HG03520 (cell line): ENCODE results near the gene OR5B12.
A peak's percentile ranks its signal among the peaks of the same experiment; 100 is the strongest.
"Not testable (repeated sequence)": the region's sequence is repeated elsewhere in the genome, so short reads cannot be mapped to it uniquely, and the experiment has no call there.

Experiments used
- ATAC-seq: cut with Tn5 transposase; IDR thresholded peaks from one replicate; pipeline ENCODE4 v1.9.1; 2021; ENCODE audit warnings: mild to moderate bottlenecking, moderate library complexity; ENCODE audit not compliant: unreplicated experiment

OR5B12 gene

DNA sequence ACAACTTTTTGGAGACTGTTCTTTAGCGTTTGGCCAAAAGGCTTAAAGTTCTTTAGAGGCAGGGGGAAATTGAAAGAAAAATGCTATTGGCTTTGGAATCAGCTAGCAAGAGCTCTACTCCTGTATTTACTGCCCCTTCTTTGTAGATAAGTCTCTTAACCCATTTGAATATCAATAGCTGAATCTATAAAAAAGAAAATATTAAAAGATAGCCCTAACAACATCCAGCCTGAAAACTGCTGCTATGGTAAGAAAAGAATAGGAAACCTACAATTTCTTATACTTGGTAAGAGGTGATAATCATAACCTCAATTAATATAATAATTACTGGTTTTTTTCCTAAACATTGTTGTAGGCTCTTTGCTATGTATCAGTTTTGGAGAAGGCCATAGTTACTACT lies at the start of gene OR5B12:
Gene OR5B12 (minus strand): TSS at position 101 of the 400 bp plus-strand sequence. CDS start 2,085 bp downstream, outside the sequence.
- no peak for ATAC-seq

DNA sequence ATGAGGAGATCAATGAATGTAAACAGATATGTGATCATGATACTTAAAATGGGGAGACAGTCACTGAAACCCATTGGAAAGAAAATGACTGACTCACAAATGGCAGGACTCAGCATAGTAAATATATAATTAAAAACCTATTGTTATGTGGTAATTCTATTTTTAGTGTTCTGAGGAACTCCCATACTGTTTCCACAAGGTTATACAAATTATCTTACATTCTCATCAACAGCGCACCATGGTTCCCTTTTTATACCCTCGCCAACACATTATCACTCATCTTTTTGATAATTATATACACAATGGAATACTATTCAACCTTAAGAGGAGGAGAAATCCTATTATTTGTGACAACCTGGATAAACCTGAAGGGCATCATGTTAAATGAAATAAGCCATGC lies 48.8 kb upstream of the OR5B12 start:
- no peak for ATAC-seq

DNA sequence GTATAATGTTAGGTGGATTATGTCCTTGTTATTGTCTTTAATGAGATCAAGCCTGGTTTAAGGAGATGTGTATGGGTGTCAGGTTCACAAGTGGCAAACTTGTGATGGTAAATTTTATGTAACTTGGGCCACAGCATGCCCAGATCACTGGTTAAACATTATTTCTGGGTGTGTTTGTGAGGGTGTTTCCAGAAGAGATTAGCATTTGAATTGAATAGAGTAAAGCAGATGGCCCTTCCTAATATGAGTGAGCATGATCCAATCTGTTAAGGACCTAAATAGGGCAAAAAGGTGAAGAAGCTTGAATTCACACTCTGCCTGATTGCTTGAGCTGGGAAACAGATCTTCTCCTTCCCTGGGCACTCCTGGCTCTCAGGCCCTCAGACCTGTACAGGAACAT lies 45.1 kb upstream of the OR5B12 start:
- ATAC-seq = no peak

DNA sequence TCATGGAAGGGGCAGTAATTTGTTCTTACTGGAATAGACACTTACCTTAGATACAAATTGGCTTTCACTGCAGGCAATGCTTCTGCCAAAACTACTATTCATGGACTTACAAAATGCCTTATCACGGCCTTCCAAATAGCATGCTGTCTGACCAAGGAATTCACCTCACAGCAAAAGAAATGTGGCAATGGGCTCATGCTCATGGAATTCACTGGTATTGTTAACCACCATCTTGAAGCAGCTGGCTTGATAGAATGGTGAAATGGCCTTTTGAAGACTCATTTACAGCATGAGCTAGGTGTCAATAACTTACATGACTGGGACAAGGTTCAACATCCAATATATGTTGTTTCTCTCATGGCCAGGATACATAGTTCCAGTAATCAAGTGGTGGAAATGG lies 43.9 kb upstream of the OR5B12 start:
- no peak for ATAC-seq

DNA sequence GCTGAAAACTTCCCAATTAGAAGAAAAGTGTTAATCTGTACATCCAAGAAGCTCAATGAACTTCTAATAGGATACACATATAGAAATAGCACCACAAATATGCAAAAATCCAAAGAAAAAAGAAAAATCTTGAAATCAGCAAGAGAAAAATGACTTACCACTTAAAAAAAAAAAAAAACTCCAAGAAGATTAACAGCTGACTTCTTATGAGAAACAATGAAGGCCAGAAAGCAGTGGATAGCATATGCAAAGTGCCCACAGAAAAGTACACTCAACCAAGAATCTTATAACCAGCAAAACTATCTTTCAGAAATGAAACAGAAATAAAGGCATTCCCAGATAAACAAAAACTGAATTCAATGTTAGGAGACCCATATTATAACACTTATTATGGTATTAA lies 29.9 kb upstream of the OR5B12 start:
- no peak for ATAC-seq

DNA sequence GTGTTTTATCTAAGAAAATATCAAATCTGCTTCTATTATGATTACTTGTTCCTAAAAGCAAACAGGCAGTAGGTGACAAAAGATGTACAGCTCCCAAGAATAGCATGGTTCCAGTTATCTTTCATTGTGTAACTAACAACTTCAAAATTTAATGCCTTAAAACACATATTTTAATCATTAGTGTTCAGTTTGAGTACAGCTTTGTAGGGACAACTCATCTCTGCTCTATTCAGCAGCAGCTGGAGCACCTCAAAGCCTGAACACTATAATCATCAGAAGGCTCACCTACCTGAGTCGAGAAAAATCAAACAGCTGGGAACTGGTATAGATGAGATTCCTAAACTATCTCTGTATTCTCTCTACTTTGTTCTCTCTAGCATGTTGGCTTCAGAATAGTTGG lies 24.3 kb upstream of the OR5B12 start:
- ATAC-seq = no peak

DNA sequence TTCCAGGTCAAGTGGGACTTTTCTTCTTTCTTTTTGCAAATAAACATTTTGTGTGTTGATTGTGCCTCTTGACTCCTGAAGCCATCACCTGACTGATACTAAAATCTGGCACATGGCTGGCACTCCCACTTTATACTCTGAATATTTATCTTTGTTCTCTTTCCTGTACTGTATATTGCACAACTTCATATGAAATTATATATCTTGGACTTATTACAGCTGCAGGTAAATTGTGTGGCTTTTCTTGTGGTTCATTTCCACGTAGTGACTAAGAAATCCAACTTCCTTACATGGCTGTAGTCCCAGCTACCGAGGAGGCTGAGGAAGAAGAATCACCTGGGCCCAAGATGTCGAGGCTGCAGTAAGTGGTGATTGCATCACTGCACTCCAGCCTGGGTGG lies 23.7 kb upstream of the OR5B12 start:
- no peak for ATAC-seq

DNA sequence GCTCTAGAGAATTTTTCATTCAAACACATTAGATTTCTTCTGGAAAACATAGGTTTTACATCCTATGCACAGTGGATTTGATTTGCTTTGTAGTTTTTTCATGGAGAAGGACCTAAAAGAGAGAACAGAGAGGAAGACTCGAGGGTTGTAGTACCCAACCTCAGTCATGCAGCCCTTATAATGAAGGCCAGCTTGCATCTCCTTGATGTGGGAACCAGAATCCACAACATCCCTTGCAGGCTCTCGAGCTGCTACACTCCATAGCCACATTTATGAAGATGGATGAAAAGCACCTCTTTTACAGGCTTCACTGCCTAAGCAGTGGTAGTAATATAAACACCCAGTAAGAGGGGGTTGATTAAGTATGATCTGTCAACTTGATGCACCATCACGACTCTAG lies 9.5 kb upstream of the OR5B12 start:
- no peak for ATAC-seq

DNA sequence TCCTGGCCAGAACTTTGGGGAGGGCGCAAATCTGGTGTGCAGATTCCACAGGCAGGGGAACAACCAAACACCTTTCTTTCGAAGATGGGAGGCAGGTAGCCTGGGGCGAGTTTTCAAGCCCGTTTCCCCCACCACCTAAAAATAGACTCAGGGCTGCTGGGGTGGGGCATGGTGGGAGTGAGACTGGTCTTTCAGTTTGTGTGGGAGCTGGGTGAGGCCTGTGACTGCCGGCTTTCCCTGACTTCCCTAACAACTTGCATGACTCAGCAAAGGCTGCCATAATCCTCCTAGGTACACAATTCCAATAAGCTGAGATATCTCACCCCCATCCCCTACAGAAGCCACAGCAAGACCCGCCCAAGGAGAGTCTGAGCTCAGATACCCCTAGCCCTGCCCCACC lies 4.3 kb upstream of the OR5B12 start:
- no peak for ATAC-seq

DNA sequence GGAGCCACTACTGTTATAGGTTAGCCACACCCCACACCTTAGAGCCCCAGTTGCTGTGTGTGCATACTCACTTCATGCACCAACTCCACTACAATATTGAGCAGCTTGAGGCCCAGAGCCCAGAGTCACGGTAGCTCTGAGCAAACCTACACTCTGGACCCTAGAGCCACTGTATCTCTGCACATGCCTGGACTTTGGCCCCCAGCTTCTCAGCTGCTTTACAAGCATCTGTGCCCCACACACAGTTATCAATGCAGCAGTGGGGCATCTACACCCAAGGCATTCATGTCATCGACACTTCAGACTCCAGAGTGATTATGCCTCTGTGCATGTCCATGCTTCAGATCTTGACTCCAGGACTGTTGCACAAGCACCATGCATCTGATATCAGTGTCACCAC lies 2.3 kb upstream of the OR5B12 start:
- ATAC-seq = no peak

DNA sequence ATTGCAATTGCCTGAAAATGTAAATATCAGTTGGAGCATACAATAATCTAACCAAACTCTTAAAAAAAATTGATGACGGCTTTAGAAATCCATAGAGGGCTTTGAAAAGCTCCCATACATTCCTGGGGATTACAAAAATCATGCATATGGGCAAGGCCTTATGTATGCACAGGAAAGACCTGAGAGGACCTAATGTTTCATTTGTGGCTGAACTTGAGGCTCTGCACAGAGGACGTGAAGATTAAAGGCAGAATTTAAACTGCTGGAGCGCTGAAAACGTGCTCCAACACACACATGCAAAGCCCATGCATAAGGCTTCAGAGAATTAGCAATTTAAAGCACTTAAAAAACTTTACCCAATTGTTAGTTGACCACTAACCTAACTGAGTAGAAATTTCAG lies 3.5 kb downstream of the OR5B12 start:
- ATAC-seq = no peak

DNA sequence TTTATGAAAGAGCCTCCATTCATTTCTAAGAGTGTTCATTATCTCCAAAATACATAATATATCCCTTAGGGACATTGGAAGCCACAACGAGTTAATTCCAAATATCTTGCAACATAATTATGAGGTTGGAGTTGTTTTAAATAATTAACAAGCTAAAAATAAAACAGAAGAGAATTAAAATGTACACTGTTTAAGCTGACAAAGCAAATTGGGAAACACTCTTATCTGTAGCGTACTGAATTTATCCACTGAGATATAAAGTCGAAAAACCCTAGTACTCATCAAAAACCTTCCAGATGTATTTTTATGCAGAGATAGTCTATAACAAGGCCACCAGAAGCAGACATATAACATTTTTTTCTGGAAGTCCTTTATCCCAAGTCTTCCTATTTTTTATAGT lies 7.8 kb downstream of the OR5B12 start:
- ATAC-seq = no peak

DNA sequence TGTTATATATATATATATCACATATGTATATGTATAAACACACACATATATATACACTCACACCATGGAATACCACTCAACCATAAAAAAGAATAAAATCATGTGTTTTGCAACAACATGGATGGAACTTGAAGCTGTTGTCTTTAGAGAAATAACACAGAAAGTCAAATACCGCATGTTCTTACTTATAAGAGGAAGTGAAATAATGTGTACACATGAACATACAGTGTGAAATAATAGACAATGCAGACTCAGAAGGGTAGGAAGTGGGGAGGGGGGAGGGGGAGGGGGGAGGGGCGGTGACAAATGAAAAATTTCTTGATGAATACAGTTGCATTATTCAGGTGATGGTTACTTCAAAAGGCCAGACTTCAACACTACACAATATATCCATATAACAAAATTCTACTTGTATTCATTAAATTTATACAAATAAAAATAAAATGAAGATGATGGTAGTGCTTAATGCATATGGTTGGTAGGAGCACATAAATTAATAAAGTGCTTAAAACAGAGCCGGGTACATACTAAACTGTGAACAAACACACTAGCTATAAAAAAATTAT lies 8.3 kb downstream of the OR5B12 start:
- peak; percentile 90 for ATAC-seq

DNA sequence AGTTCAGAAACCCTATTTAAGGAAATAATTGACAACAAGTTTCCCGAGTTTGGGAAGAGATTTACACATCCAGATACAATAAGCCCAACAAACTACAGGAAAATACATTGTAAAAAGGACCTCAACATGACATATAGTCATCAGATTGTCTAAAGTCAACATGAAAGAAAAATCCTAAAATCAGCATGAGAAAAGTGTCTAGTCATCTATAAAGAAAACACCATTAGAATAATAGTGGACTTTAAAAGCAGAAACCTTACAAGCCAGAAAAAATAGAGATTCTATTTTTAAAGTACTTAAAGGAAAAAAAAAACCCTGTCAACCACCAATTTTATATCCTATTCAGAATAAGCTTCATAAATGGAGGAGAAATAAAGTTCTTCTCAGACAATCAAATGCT lies 12.8 kb downstream of the OR5B12 start:
- no peak for ATAC-seq

DNA sequence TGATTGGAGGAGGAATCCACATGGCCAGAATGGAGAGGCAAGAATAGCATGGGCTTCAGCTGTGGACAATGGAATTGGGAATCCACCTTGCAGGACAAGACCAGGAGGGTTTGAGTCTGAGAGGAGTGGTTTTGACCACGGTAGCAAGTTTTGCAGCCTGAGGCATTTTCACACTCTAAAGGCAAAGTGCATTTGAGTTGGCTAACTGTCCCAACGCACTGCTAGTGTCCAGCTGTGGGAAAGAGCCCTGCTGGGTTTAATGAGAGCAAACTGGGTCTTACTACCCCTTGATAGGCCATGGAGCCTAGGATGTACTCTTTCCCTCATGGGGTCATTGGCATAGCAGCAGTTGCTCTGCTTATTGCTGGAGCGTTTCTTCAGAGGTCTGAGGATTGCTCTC lies 14.0 kb downstream of the OR5B12 start, which contains the start of gene OR5B2:
Gene OR5B2 (minus strand): TSS at position 101 of the 400 bp plus-strand sequence. CDS start 4,860 bp downstream, outside the sequence.
- no peak for ATAC-seq

DNA sequence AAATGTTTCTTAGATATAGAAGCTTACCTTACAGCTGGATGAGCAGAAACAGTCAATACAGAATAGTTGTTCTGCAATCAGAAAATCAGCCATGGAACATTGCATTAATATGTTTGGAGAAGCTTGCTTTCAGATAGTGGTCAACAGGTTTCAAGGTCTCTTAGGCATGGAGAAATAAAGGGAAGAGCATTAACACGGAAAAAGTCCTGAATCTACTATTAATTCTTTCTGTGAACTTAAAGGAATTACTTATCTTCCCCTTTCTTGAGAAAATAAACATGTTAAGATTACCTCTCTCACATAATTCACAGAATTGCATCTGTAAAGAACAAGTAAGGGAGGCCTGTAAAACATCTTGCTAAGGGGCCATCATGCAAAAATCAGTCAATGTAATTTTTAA lies 35.3 kb downstream of the OR5B12 start, which contains the start of gene OR5B3:
Gene OR5B3 (minus strand): TSS at position 101 of the 400 bp plus-strand sequence. CDS start 3,465 bp downstream, outside the sequence.
- ATAC-seq = no peak

DNA sequence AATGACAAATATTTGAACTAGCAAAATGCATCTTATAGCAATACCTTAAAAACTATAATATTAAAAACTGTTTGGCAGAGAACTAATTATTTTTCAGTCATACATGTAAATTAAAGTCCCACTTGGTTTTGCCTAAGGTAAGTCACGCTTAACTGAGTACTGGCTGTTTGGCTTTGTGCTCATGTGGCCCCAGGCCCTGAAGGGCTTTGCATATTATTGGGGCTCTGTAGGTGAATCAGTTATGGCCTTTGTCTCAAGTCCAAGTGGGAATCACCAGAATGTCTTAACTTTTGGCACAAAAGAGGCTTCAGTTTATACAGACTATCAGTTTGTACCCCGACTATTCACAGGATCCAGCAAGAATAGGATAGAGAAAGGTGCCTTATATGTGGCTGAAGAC lies 42.4 kb downstream of the OR5B12 start:
- ATAC-seq = not testable (repeated sequence)

DNA sequence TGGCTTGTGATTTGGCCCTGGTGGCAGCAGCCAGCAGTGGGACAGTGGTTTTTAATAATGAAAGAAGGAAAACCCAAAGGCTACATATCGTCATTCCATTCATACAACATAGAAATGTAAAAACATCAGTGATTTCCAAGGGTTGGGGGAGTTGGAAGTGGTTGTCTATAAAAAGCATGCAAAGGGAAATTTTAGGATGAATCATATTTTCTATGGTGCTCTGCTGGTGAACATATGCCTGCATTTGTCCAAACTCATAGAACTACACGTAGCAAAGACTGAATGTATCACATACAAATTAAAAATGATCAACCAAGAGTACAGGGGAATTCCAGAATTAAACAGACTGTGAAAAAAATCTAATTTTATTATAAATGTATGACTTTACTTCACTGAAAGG lies 46.5 kb downstream of the OR5B12 start:
- no peak for ATAC-seq

DNA sequence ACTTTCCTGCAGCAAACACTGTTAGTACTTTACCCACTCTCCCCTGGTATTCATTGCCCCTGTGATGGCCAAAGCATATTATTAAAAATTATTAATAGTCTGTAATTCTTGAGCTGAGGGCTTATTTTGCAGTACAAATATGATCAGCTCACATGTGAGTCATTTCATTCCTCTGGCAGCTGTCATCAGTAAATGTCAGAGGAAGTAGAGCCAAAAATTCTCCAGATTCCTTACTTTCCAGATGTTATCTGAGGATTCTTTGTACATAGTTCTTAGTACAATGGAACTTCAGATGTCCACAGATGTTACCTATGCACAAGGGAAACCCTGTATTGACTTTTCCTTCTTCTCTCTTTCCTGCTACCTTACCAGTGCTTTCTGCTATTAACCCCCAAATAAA lies 47.8 kb downstream of the OR5B12 start:
- ATAC-seq = no peak

DNA sequence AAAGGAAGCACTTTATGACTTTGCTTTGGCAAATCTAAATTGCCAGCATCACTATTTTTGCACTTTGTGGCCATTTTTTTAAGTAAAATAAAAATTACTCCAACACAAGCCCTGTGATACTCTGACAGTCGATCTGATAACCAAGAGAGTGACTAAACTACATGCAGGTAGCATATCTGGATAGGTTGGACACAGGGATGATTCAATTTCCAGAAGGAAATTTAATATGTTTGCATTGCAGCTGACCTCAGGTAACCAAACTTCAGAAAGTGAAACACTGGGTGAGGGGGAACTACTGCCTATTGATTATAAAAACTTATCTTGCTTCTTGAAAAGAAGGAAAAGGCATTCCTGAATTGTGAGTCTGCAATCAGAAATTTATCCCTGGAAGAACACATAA lies 49.3 kb downstream of the OR5B12 start:
- ATAC-seq = no peak

DNA sequence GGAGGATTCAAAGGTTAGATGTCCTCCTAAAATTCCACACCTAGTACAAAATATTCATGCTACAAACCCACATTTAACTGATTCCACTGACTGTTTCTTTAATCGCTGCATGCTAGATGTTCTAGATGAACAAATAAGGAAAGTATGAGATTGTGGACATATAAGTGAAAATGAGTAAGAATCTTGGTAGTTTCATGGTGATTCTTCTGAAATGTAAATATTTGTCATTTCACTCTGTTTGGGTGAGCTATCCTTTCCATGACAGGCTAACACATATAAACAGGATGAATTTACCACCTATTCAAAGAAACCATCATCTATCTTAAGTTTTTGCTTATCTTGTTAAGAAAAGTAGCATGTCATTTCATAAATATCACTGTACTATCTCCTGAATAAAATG lies 50.2 kb downstream of the OR5B12 start:
- ATAC-seq = no peak

DNA sequence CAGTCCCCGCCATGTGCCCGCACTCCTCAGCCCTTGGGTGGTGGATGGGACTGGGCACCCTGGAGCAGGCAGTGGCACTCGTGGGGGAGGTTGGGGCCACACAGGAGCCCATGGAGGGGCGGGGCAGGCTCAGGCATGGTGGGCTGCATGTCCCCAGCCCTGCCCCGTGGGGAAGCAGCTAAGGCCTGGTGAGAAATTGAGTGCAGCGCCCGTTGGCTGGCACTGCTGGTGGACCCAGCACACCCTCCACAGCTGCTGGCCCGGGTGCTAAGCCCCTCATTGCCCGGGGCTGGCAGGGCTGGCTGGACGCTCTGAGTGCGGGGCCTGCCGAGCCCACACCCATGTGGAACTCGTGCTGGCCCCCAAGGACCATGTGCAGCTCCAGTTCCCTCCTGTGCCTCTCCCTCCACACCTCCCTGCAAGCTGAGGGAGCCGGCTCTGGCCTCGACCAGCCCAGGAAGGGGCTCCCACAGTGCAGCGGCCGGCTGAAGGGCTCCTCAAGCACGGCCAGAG lies 51.4 kb downstream of the OR5B12 start:
- ATAC-seq = no peak
